GM19397 (cell line): ENCODE data around the gene ZAP70.

Source experiments
- ATAC-seq: cut with Tn5 transposase; IDR thresholded peaks from one replicate; pipeline ENCODE4 v1.9.1; 2021; ENCODE audit warnings: mild to moderate bottlenecking, moderate library complexity; ENCODE audit not compliant: unreplicated experiment

The ZAP70 gene

GRCh38 chr2:97732436-97733340, 19.3 kb downstream of the ZAP70 start:
- no peak for ATAC-seq

GRCh38 chr2:97733341-97734035, 20.1 kb downstream of the ZAP70 start:
- no peak for ATAC-seq

- ATAC-seq = no peak
Observed at GRCh38 chr2:97734061-97735051, 21.0 kb downstream of the ZAP70 start.

GRCh38 chr2:97735161-97735561, 21.8 kb downstream of the ZAP70 start:
- ATAC-seq = no peak

GRCh38 chr2:97736185-97736584, 22.8 kb downstream of the ZAP70 start:
- no peak for ATAC-seq

- no peak for ATAC-seq
Observed at GRCh38 chr2:97736608-97737330, 23.4 kb downstream of the ZAP70 start.

- ATAC-seq = no peak
Observed at GRCh38 chr2:97737421-97738178, 24.2 kb downstream of the ZAP70 start.

- no peak for ATAC-seq
Observed at GRCh38 chr2:97738179-97739019, 25.0 kb downstream of the ZAP70 start.

- ATAC-seq = no peak
Observed at GRCh38 chr2:97739020-97739892, 25.9 kb downstream of the ZAP70 start.

- no peak for ATAC-seq
Observed at GRCh38 chr2:97739893-97740245, 26.5 kb downstream of the ZAP70 start.

GRCh38 chr2:97740590-97741182, 27.3 kb downstream of the ZAP70 start:
- no peak for ATAC-seq

- ATAC-seq = no peak
Observed at GRCh38 chr2:97741251-97741650, 27.9 kb downstream of the ZAP70 start.

GRCh38 chr2:97741686-97742085, 28.3 kb downstream of the ZAP70 start:
- ATAC-seq = no peak

- ATAC-seq = no peak
Observed at GRCh38 chr2:97742381-97742847, 29.0 kb downstream of the ZAP70 start.

- ATAC-seq = no peak
Observed at GRCh38 chr2:97743913-97744312, 30.5 kb downstream of the ZAP70 start.

GRCh38 chr2:97745474-97746174, 32.2 kb downstream of the ZAP70 start:
- no peak for ATAC-seq

GRCh38 chr2:97747285-97747684, 33.9 kb downstream of the ZAP70 start:
- no peak for ATAC-seq
